NOMO-1 treated with dmso at 0.1 percent for 144 hours (cell line): ENCODE data around the gene COX19.
"Not testable (repeated sequence)": the region's sequence is repeated elsewhere in the genome, so short reads cannot be mapped to it uniquely, and the experiment has no call there.

Source experiments
- DNase-seq: peaks from one replicate; lab custom pipeline; 2025; ENCODE audit not compliant: unreplicated experiment; lab: John Stamatoyannopoulos, UW

The COX19 gene

GRCh38 chr7:946256-946996 is 28.9 kb downstream of the COX19 start:
- no peak for DNase-seq

- DNase-seq, result no peak
Observed at GRCh38 chr7:945556-946255, 29.6 kb downstream of the COX19 start.

GRCh38 chr7:945147-945555 is 30.2 kb downstream of the COX19 start:
- DNase-seq, result no peak

- DNase-seq, result no peak
Observed at GRCh38 chr7:944744-945143, 30.6 kb downstream of the COX19 start.

- DNase-seq, result not testable (repeated sequence)
Observed at GRCh38 chr7:943793-944192, 31.6 kb downstream of the COX19 start.

GRCh38 chr7:940599-941408 is 34.5 kb downstream of the COX19 start:
- no peak for DNase-seq

GRCh38 chr7:939843-940242 is 35.5 kb downstream of the COX19 start:
- no peak for DNase-seq

- DNase-seq, result no peak
Observed at GRCh38 chr7:938546-939185, 36.7 kb downstream of the COX19 start.

GRCh38 chr7:937856-938484 is 37.4 kb downstream of the COX19 start:
- DNase-seq, result no peak

GRCh38 chr7:936386-937054 is 38.8 kb downstream of the COX19 start:
- peak; percentile 31 for DNase-seq

GRCh38 chr7:935874-936385 is 39.4 kb downstream of the COX19 start:
- DNase-seq, result no peak

GRCh38 chr7:935164-935873 is 40.0 kb downstream of the COX19 start:
- DNase-seq, result no peak

- no peak for DNase-seq
Observed at GRCh38 chr7:934469-935163, 40.7 kb downstream of the COX19 start.

GRCh38 chr7:932651-932975 is 42.7 kb downstream of the COX19 start:
- no peak for DNase-seq

GRCh38 chr7:931871-932650 is 43.3 kb downstream of the COX19 start:
- no peak for DNase-seq

- peak; percentile 68 for DNase-seq
Observed at GRCh38 chr7:930975-931758, 44.2 kb downstream of the COX19 start.

GRCh38 chr7:929311-929711 is 46.0 kb downstream of the COX19 start:
- no peak for DNase-seq
